Measurements from ENCODE around the gene MBTPS1. TPM values are rescaled to one million over a fixed set of nuclear protein-coding genes. Genes with fewer than 3 reads are reported as not detected.

Gene MBTPS1
- total RNA-seq, 2 experiments from 2014 or later: 29.6 to 30.2 TPM

DNA sequence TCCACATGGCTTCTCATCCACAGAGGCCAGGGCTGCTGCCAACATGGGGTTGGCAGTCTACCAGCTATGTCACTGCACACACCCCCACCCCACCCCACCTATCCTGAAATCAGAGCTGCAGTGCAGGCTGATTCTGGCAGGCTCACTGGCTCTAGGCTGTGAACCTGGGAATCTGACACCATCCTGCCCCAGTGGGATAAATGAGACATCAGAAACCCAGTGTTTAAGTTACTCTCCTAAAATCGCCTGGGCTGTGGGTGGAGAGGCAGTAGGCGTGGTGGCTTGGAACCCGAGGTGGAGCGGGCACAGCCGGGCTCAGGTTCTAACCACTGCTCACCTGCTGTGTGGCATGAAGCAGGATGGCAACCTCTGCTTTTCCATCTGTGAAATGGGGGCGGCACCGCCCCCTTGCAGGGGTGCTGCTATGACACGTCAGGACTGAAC is 79.7 kb downstream of the MBTPS1 start:
- no peak for DNase-seq
- Mint-ChIP-seq H3K4me1 (no peaks in the 10 kb centered on the region), H3K27ac (no peak overlapping the region), H3K36me3 (no peaks in the 10 kb centered on the region), H3K4me3 (no peak overlapping the region), H3K27me3 (peaks cover 23% of the 10 kb centered on the region), H3K9me3 (peaks cover 8% of the 10 kb centered on the region)

DNA sequence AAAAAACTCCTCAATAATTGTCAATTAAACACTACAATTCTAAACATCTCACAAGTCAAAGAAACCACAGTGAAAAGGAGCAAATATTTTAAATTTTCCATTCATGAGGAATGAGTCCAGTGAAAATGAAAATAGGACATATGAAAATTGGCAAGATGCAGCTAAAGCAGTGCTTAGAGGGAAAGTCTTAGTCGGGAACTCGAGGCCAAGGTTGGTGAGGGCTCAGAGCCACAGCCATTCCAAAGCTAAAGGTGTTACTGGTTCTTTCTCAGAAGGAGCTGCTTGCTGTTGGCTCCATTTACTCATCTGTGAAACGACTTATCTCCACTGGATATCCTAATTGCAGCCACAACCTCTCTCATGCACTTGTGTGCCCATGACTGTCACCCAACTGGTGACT is 80.6 kb downstream of the MBTPS1 start:
- Mint-ChIP-seq H3K4me3 (no peak overlapping the region), H3K9me3 (peaks cover 11% of the 10 kb centered on the region), H3K27me3 (peaks cover 28% of the 10 kb centered on the region), H3K27ac (no peak overlapping the region), H3K4me1 (no peaks in the 10 kb centered on the region), H3K36me3 (no peaks in the 10 kb centered on the region)
- no peak for DNase-seq

DNA sequence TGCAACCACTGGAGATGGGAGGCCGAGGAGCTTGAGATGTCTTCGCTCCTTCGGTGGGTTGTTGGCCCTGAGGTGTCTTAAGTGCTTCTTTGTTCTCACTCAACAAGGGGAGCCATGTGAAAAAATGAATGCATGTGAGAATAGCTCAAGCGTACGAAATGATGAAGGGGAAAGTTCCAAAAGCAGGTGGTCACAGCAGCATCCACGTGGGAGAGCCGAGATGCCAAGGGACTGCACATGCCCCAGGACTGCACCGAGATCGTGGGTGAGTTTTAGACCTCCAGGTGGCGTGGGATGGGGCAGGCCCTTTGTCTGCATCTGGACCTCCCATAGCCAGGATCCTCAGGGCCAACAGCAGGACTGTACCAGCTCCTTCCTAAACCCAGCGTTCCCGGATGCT is 82.2 kb downstream of the MBTPS1 start:
- Mint-ChIP-seq H3K4me1 (peaks cover 10% of the 10 kb centered on the region), H3K9me3 (peaks cover 18% of the 10 kb centered on the region), H3K27ac (no peak overlapping the region), H3K4me3 (no peak overlapping the region), H3K36me3 (peaks cover 6% of the 10 kb centered on the region), H3K27me3 (peaks cover 31% of the 10 kb centered on the region)
- DNase-seq: no peak

DNA sequence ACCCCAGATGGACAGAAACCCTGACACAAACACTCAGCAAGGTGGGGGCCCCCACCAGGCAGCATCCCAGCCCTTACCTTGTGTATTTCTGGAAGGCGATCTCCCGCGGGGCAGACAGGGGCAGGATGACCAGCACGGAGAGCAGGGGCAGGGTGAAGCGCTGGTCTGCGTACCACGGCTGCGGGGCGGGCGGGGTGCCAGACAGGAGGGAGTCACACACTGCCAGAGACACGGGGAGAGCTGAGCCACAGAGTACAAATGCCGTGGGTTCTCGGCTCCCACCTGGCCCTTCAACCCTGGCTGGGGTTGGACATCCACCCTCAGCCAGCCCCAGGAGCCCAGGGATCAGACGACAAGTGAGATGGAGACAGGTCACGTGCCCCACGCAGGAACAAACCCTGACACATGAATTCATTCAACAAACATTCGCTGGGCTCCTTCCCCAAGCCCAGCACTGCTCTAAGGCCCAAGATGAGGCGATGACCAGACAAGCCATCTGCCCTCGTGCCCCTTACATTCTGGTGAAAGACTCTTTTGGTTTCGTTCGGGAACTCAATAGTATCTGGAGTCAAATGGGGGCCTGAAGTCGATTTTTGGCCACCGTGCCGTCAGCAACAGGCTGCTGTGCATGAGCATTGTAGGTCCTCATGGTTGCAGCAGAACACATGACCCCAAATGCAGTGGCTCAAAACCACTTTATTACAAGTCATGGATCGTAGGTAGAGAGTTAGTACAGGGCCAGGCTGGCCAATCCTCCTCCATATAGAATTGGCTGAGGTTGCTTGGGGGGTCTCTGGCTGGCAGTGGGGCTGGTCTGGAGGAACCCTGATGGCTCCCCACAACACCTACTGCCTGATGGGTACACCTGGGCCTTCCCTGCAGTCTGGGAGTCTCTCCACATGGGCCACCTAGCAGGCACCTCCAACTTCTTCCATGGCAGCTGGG is 83.2 kb downstream of the MBTPS1 start:
- Mint-ChIP-seq H3K27ac (no peak overlapping the region), H3K4me3 (no peak overlapping the region), H3K36me3 (peaks cover 6% of the 10 kb centered on the region), H3K9me3 (peaks cover 20% of the 10 kb centered on the region), H3K27me3 (peaks cover 32% of the 10 kb centered on the region), H3K4me1 (peaks cover 16% of the 10 kb centered on the region)
- DNase-seq: no peak

DNA sequence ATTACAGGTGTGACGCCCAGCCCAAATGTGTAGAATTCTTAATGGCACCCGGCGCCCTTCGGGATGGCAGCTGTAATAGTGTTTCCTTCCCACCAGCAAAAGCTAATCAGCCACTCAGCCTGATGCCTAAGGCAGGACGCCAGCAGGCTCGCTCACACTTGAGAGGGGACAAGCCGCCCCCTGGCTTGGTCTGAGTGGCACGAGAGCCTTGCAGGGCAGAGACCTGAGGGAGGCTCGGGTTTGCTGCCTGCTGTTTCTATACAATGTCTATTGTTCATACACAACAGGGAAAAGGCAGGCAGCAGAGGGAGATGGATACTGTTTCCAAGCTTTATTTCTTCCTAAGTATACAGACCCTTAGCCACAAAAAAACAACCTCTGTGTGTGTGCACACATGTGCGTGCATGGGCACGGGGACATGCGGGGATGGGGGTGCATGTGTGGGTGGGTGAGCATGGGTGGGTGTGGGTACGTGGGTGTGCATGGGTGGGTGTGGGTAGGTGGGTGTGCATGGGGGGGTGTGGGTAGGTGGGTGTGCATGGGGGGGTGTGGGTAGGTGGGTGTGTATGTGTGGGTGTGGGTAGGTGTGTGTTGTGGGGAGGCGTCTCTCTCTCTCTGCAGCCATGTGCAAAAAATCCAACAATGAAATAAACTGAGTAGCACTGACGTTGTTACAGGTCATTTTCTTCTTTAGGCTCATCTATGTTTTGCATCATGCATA is 84.1 kb downstream of the MBTPS1 start:
- DNase-seq: no peak
- peaks cover 6% of the 10 kb centered on the region for H3K36me3 Mint-ChIP-seq
- H3K27ac Mint-ChIP-seq: no peak overlapping the region
- peaks cover 16% of the 10 kb centered on the region for H3K4me1 Mint-ChIP-seq
- peaks cover 35% of the 10 kb centered on the region for H3K27me3 Mint-ChIP-seq
- peaks cover 20% of the 10 kb centered on the region for H3K9me3 Mint-ChIP-seq
- no peak overlapping the region for H3K4me3 Mint-ChIP-seq

DNA sequence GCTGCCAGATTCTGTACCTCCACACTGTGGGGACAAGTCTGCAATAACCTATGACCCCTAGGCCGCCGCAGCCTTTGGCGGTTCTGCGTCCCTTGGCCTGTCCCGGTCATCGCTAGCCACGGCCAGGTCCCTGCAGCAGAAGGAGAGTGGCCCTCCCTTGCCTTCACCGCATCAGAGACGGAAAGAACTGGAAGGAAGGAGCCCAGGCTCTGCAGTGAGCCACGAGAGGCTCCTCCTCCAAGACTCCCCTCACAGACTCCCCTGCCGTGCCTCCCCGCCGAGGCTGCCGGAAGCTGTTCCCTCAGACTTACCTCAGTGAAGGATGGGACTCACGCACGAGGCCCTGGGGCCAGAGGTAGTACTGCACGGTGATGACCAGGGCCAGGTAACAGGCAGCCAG is 85.2 kb downstream of the MBTPS1 start:
- H3K27ac Mint-ChIP-seq: no peak overlapping the region
- H3K36me3 Mint-ChIP-seq: peaks cover 6% of the 10 kb centered on the region
- H3K4me1 Mint-ChIP-seq: peaks cover 16% of the 10 kb centered on the region
- DNase-seq: no peak
- H3K9me3 Mint-ChIP-seq: peaks cover 20% of the 10 kb centered on the region
- H3K4me3 Mint-ChIP-seq: no peak overlapping the region
- H3K27me3 Mint-ChIP-seq: peaks cover 44% of the 10 kb centered on the region

DNA sequence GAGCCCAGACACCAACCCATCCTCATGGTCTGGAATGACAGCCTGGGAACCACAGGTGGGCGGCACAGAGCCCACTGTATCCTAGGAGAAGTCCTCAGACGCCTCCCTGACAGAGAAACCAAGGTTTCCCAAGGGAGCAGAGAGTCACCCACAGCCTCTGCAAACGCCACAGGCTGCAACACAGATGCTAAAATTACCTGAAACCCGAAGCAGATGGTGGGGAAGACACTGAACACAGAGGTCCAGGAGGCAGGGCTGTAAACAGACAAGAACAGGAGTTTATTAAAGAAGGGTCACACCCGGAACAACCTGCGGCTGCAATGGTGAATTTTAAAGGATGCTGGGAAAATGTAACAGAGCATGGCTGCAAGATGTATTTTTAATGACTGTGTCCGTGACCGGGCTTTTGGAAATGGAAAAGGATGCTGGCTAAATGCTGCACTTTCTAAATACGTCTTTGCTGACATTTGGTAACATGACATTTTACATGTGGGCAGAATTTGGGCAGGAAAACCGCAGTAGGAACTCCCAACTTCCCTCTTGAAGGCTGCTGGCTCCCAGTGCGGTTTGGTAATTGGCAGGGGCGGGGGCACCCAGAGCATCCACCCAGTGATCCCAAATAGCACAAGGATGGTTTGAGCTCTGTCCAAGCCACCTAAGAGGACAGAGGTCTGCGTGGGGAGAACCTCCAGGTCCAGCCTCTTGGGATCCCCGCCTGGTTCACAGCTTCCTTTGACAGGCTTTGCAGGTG is 87.3 kb downstream of the MBTPS1 start:
- peak overlapping the region; percentile 3 for H3K4me3 Mint-ChIP-seq

DNA sequence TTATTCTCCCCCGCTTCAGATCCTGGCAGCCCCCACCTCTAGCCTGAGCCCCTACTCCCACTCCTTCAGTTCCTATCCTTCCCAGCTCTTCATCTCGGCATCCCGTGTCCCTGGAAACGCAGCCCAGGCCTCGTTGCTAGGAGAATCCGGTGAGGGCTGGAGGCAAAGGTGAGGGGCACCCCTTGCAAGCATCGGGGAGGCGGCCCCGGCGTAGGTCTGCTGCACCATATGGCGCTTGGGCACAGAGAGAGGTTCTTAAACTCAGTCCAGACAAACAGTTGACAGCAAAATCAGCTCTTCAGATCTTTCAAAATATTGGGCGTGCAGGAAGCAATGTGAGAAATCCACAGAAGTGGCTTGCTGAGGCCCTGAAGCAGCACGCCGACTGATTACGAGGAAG is 89.1 kb downstream of the MBTPS1 start:
- Mint-ChIP-seq H3K27ac (no peak overlapping the region), H3K4me1 (peaks cover 16% of the 10 kb centered on the region), H3K4me3 (no peak overlapping the region), H3K9me3 (peaks cover 12% of the 10 kb centered on the region), H3K27me3 (peaks cover 56% of the 10 kb centered on the region), H3K36me3 (peaks cover 6% of the 10 kb centered on the region)
- no peak for DNase-seq

More for the DNA sequence above, 87.3 kb downstream of the MBTPS1 start:
- Mint-ChIP-seq H3K27me3 (peaks cover 47% of the 10 kb centered on the region), H3K27ac (peak overlapping the region; percentile 46), H3K4me1 (peaks cover 16% of the 10 kb centered on the region), H3K9me3 (peaks cover 12% of the 10 kb centered on the region), H3K36me3 (peaks cover 6% of the 10 kb centered on the region)
- DNase-seq: peak; percentile 18

DNA sequence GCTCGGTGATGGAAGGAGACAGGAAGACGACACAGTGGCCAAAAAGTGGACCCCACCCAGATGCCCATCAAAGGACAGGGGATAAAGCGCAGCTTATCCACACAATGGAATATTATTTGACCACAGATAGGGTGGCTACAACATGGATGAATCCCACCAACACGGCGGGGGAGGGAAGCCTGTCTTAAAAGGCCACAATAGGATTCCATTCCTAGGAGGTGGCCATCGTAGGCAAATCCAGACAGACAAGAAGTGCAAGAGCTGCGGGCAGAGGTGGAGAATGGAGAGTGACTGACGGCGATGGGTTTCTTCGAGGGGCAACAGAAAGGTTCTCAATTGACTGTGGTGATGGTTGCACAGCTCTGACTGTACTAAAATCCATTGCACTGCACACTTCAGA is 90.1 kb downstream of the MBTPS1 start:
- H3K36me3 Mint-ChIP-seq: peaks cover 6% of the 10 kb centered on the region
- DNase-seq: no peak
- H3K27me3 Mint-ChIP-seq: peaks cover 57% of the 10 kb centered on the region
- H3K9me3 Mint-ChIP-seq: peaks cover 12% of the 10 kb centered on the region
- no peak overlapping the region for H3K4me3 Mint-ChIP-seq
- peaks cover 16% of the 10 kb centered on the region for H3K4me1 Mint-ChIP-seq
- H3K27ac Mint-ChIP-seq: no peak overlapping the region

DNA sequence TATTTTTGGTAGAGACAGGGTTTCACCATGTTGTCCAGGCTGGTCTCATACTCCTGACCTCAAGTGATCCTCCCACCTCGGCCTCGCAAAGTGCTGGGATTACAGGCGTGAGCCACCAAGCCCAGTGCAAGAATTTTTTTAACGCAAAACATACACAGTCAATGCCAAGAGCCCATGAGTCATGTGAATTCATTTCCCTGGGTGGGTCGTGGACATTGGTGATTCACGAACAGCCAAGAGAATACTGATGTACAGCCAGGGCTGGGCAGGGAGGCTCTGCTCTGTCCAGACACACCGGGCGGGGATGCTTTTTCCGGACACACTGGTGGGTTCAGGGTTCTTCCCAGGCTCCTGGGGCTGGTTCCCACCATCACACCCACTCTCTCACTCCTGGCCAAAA is 91.9 kb downstream of the MBTPS1 start:
- Mint-ChIP-seq H3K27ac (no peak overlapping the region), H3K27me3 (peaks cover 46% of the 10 kb centered on the region), H3K36me3 (peaks cover under 1% of the 10 kb centered on the region), H3K9me3 (peaks cover 10% of the 10 kb centered on the region), H3K4me1 (peaks cover 9% of the 10 kb centered on the region), H3K4me3 (no peak overlapping the region)
- no peak for DNase-seq

DNA sequence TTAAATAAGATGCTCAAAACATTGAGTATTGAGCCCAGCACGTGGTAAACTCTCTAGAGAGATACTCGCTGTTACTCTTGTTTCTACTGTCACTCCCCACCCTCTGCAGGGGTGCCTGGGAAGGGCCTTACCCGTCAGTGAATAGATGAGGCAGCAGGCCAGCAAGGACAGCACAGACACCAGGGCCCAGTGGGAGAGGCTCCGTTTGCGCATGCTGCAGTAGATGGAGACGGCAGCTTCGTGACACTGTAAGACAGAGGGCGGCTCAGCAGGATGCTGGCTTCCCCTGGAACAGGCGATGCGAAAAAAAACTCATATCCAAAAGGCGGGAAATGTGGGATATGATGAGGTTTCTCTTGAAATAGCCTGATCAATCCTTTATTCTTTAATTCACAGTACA is 94.1 kb downstream of the MBTPS1 start:
- H3K27me3 Mint-ChIP-seq: peaks cover 38% of the 10 kb centered on the region
- H3K36me3 Mint-ChIP-seq: no peaks in the 10 kb centered on the region
- no peaks in the 10 kb centered on the region for H3K4me1 Mint-ChIP-seq
- peaks cover 7% of the 10 kb centered on the region for H3K9me3 Mint-ChIP-seq
- no peak overlapping the region for H3K27ac Mint-ChIP-seq
- H3K4me3 Mint-ChIP-seq: no peak overlapping the region
- no peak for DNase-seq

DNA sequence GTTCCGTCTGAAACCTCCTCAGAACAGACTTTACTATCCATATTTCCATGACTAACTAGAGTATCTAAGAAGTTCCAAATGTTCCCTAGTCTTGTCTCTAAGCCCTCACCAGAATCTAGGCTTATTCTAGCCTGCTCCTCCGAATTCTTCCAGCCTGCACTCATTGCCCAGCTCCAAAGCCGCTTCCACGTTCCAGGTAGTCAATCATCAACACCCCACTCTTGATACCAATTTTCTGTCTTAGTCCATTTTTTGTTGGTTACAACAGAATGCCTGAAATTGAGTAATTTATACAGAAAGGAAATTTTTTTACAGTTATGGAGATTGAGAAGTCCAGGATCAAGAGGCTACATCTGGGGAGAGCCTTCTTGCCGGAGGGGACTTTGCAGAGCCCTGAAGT is 95.3 kb downstream of the MBTPS1 start:
- Mint-ChIP-seq H3K9me3 (peaks cover 7% of the 10 kb centered on the region), H3K27me3 (peaks cover 28% of the 10 kb centered on the region), H3K27ac (no peak overlapping the region), H3K4me1 (no peaks in the 10 kb centered on the region), H3K36me3 (no peaks in the 10 kb centered on the region), H3K4me3 (no peak overlapping the region)
- no peak for DNase-seq

DNA sequence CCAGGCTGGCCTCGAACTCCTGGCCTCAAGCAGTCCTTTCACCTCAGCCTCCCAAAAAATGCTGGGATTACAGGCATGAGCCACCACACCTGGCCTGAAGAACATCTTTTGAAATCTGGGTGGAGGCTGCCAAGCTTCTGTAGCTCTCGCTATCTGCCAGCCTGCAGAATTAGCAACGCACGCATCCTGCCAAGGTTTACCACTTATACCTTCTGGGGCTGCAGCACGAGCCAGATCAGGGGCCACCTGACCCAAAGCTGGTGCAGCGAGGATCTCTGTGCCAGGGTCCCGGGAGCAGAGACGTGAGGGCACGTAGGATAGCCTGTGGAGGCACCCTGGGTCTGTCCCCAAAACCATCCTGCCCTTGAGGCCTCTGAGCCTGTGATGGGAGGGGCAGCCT is 96.4 kb downstream of the MBTPS1 start:
- Mint-ChIP-seq H3K27me3 (peaks cover 19% of the 10 kb centered on the region), H3K36me3 (no peaks in the 10 kb centered on the region), H3K4me3 (no peak overlapping the region), H3K4me1 (no peaks in the 10 kb centered on the region), H3K27ac (no peak overlapping the region), H3K9me3 (peaks cover 7% of the 10 kb centered on the region)
- no peak for DNase-seq

DNA sequence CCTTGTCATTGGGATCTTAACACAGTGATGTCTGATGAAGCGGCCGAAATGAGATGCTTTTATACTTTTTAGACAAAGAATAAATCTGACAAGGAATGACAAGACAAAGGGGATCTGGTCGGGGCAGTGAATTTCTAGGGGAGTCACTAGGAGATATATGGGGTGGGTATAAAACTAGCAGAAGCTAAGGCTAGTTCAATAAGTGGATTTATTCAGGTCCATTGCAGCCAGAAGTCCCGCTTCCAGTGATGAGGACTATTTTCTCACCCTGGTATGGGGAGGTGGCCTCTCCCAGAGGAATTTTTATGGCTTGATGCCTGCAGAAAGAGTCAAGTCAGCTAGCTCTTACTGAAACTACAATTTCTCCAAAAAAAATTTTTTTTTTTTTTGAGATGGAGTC is 98.0 kb downstream of the MBTPS1 start:
- Mint-ChIP-seq H3K27me3 (peaks cover 26% of the 10 kb centered on the region), H3K4me1 (peaks cover 5% of the 10 kb centered on the region), H3K4me3 (no peak overlapping the region), H3K9me3 (peaks cover 7% of the 10 kb centered on the region), H3K36me3 (no peaks in the 10 kb centered on the region), H3K27ac (no peak overlapping the region)
- no peak for DNase-seq

DNA sequence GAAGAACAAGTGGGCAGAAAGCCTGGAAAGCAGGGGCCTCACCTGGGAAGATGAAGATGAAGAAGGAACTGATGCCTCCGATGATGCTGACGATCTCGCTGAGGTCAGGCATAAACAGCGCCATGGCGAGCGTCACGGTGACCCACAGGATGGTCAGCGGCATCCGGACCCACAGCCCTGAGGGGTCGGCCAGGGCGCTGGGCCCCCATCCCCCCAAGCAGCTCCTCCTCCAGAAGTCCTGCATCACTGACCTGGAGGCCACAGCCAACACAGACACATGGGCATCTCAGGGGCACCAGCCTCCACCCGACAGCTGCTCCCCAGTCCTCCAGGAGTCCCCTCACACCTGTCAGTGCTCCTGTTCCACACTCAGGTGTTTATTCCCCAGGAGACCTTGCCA is 100.3 kb downstream of the MBTPS1 start:
- Mint-ChIP-seq H3K27ac (no peak overlapping the region), H3K4me1 (peaks cover 5% of the 10 kb centered on the region), H3K4me3 (no peak overlapping the region), H3K9me3 (peaks cover 5% of the 10 kb centered on the region), H3K36me3 (no peaks in the 10 kb centered on the region), H3K27me3 (peaks cover 14% of the 10 kb centered on the region)
- no peak for DNase-seq
